Measurements from ENCODE around the gene GATAD2A. TPM values are rescaled to one million over a fixed set of nuclear protein-coding genes. Genes with fewer than 3 reads are reported as not detected.
"Not testable (repeated sequence)": the region's sequence is repeated elsewhere in the genome, so short reads cannot be mapped to it uniquely, and the experiment has no call there.

The GATAD2A gene
- total RNA-seq, 1 experiment from 2014 or later: 126 TPM

- CTCF ChIA-PET: interaction anchor here (1.0 to 1.1 kb wide), 2 partner anchors 13 to 32 kb away, joined by 3 to 4 read pairs; no protein-coding TSS in a partner anchor
- Histone ChIP-seq H3K4me3 (ENCODE audit: low read depth, low read length) (no peak overlapping the region), H3K36me3 (ENCODE audit: control insufficient read depth, insufficient read depth, low read length) (no peaks in the 10 kb centered on the region), H3K4me1 (peaks cover 33% of the 10 kb centered on the region), H3K9me3 (no peaks in the 10 kb centered on the region), H3K27me3 (replicated peaks; ENCODE audit: control insufficient read depth, insufficient read depth, low read length) (no peaks in the 10 kb centered on the region)
- Mint-ChIP-seq H3K9me3 (ENCODE audit: unreplicated experiment) (no peaks in the 10 kb centered on the region), H3K36me3 (ENCODE audit: insufficient read depth, unreplicated experiment) (peaks cover 5% of the 10 kb centered on the region), H3K4me1 (ENCODE audit: low read depth, unreplicated experiment) (peaks cover 11% of the 10 kb centered on the region), H3K27me3 (ENCODE audit: insufficient read depth, unreplicated experiment) (no peaks in the 10 kb centered on the region), H3K4me3 (ENCODE audit: unreplicated experiment) (no peak overlapping the region), H3K27ac (ENCODE audit: unreplicated experiment) (peak overlapping the region; percentile 53)
- peak; percentile 46 to 77 for DNase-seq
- TF ChIP-seq CTCF (IDR thresholded peaks at IDR 0.05; ENCODE audit: insufficient read depth in 1 of 2, low read depth in 1 of 2, low read length in 1 of 2, severe bottlenecking in 1 of 2, unreplicated experiment in 1 of 2): no peak
- intact Hi-C loops (cut with micrococcal nuclease; ENCODE audit: unreplicated experiment): no loop called here
- no TSS peak for BruUV-seq (replicated peaks)
- POLR2A ChIA-PET: interaction anchor here (0.8 to 1.1 kb wide), 2 partner anchors 13 to 33 kb away, joined by 3 read pairs; partner anchors contain the start of gene GATAD2A
Observed at GRCh38 chr19:19372656-19373416, 32.6 kb upstream of the GATAD2A start.

- H3K27me3 Mint-ChIP-seq (ENCODE audit: insufficient read depth, unreplicated experiment): no peaks in the 10 kb centered on the region
- H3K27ac Mint-ChIP-seq (ENCODE audit: unreplicated experiment): no peak overlapping the region
- peaks cover 16% of the 10 kb centered on the region for H3K36me3 Mint-ChIP-seq (ENCODE audit: insufficient read depth, unreplicated experiment)
- Histone ChIP-seq H3K4me1 (peaks cover 29% of the 10 kb centered on the region), H3K27me3 (replicated peaks; ENCODE audit: control insufficient read depth, insufficient read depth, low read length) (no peaks in the 10 kb centered on the region), H3K9me3 (no peaks in the 10 kb centered on the region), H3K4me3 (ENCODE audit: low read depth, low read length) (no peak overlapping the region), H3K36me3 (ENCODE audit: control insufficient read depth, insufficient read depth, low read length) (no peaks in the 10 kb centered on the region)
- ChIA-PET CTCF (interaction anchor here (0.8 kb wide), 1 partner anchor 111 kb away, joined by 3 read pairs; no protein-coding TSS in a partner anchor), POLR2A (interaction anchor here (0.7 kb wide), 1 partner anchor 14 kb away, joined by 4 read pairs; no protein-coding TSS in a partner anchor)
- intact Hi-C loops (cut with micrococcal nuclease; ENCODE audit: unreplicated experiment): no loop called here
- no peak overlapping the region for H3K4me3 Mint-ChIP-seq (ENCODE audit: unreplicated experiment)
- TF ChIP-seq CTCF (IDR thresholded peaks at IDR 0.05; ENCODE audit: insufficient read depth in 1 of 2, low read depth in 1 of 2, low read length in 1 of 2, severe bottlenecking in 1 of 2, unreplicated experiment in 1 of 2): no peak
- BruUV-seq (replicated peaks): no TSS peak
- no peak for DNase-seq
- H3K4me1 Mint-ChIP-seq (ENCODE audit: low read depth, unreplicated experiment): peaks cover 10% of the 10 kb centered on the region
- no peaks in the 10 kb centered on the region for H3K9me3 Mint-ChIP-seq (ENCODE audit: unreplicated experiment)
Observed at GRCh38 chr19:19379527-19379926, 25.9 kb upstream of the GATAD2A start.

GRCh38 chr19:19380316-19380715 is 25.2 kb upstream of the GATAD2A start:
- H3K9me3 ChIP-seq; H3K4me1 Mint-ChIP-seq (ENCODE audit: low read depth, unreplicated experiment); BruUV-seq (replicated peaks); H3K27me3 Mint-ChIP-seq (ENCODE audit: insufficient read depth, unreplicated experiment); intact Hi-C loops (cut with micrococcal nuclease; ENCODE audit: unreplicated experiment); H3K4me3 ChIP-seq (ENCODE audit: low read depth, low read length); H3K9me3 Mint-ChIP-seq (ENCODE audit: unreplicated experiment); DNase-seq; H3K27me3 ChIP-seq (replicated peaks; ENCODE audit: control insufficient read depth, insufficient read depth, low read length); H3K27ac Mint-ChIP-seq (ENCODE audit: unreplicated experiment); H3K36me3 ChIP-seq (ENCODE audit: control insufficient read depth, insufficient read depth, low read length); H3K4me3 Mint-ChIP-seq (ENCODE audit: unreplicated experiment): not testable (repeated sequence)
- ChIA-PET CTCF (interaction anchor here (0.8 kb wide), 1 partner anchor 110 kb away, joined by 3 read pairs; no protein-coding TSS in a partner anchor), POLR2A (interaction anchor here (0.6 kb wide), 1 partner anchor 15 kb away, joined by 3 read pairs; no protein-coding TSS in a partner anchor)
- H3K36me3 Mint-ChIP-seq (ENCODE audit: insufficient read depth, unreplicated experiment): peaks cover 18% of the 10 kb centered on the region
- H3K4me1 ChIP-seq: peaks cover 23% of the 10 kb centered on the region
